GM12801 (cell line): Measurements from ENCODE around the gene RIMS1.

Experiments
- TF ChIP-seq, protein P1 (sequence below): IDR thresholded peaks from one replicate; pipeline ENCODE4 v1.5.1; 2011; ENCODE audit warnings: control low read depth; ENCODE audit not compliant: insufficient read length; ENCODE audit errors: extremely low read depth

The RIMS1 gene

DNA sequence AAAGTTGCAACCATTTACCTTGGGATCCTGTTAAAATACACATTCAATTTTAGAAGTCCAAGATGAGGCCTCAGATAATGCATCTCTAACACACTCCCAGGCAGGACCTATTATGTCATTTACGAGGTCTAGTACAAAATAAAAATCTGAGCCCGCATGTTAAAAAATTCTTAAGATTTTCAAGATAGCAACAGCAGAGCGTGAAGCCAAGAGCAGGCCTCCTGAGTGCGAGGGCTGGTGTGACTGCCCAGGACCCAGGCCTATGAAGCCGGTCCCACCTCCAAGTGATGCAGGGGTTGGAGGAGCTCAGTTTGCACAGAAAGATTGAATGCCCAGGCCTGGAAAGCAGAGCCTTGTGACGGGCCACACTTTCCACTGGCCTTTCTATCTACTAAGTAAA lies 524.4 kb downstream of the RIMS1 start:
- TF ChIP-seq, protein P1, sequence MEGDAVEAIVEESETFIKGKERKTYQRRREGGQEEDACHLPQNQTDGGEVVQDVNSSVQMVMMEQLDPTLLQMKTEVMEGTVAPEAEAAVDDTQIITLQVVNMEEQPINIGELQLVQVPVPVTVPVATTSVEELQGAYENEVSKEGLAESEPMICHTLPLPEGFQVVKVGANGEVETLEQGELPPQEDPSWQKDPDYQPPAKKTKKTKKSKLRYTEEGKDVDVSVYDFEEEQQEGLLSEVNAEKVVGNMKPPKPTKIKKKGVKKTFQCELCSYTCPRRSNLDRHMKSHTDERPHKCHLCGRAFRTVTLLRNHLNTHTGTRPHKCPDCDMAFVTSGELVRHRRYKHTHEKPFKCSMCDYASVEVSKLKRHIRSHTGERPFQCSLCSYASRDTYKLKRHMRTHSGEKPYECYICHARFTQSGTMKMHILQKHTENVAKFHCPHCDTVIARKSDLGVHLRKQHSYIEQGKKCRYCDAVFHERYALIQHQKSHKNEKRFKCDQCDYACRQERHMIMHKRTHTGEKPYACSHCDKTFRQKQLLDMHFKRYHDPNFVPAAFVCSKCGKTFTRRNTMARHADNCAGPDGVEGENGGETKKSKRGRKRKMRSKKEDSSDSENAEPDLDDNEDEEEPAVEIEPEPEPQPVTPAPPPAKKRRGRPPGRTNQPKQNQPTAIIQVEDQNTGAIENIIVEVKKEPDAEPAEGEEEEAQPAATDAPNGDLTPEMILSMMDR, result no peak

DNA sequence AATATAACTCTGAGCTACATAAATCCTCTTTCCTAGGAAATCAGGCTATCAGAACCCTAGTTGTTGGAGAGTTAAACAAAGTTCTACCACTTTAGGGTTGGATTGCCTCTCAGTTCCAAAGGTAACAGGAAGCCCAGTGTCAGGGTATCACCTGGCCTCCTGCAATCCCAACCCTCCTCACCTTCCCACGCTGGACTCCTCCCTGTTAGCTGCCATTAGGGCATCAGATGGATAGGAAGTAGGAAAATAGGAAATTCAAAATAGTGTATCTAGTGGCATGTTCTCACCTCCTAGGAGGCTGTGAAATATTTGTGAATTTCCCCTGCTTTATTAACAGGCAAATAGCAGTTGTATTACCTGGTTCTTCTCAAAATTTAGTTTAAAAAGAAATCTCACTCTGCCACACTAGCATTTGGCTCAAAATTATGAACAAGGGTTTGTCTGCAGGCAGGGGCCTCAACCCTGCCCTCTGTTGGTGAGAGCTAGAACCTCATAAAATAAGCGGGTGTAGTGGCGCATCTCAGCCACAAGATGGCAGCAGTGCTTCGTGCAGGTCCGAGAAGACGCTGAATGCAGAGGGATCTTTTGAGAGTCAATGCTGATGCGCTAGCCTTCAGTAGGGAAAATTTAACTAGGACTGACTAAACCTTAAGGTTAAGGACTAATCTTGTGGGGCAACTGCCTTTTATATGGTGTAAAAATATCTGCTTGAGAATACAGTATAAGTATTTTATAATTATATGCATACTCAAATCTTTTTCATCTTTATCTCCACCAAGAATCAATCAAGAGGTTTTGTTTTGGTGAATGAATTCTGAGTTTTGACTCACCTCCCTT lies 525.7 kb downstream of the RIMS1 start:
- TF ChIP-seq, protein P1, result peak; percentile 99

DNA sequence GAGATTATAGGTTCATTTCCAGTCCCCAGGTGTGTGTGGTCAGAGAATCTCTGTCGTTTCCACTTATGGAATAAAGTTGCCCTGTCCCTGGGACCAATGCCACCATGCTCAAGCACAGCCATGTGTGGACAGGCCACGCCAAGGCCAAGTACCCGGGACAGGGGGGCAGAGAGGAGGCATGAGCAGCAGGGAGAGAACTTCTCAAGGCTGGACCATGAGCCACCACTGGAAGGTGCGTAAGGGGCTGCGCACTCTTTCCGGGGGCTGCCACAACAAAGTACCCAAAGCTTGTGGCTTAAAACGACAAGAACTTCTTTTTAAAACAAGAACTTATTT lies 526.3 kb downstream of the RIMS1 start:
- TF ChIP-seq, protein P1, result no peak

DNA sequence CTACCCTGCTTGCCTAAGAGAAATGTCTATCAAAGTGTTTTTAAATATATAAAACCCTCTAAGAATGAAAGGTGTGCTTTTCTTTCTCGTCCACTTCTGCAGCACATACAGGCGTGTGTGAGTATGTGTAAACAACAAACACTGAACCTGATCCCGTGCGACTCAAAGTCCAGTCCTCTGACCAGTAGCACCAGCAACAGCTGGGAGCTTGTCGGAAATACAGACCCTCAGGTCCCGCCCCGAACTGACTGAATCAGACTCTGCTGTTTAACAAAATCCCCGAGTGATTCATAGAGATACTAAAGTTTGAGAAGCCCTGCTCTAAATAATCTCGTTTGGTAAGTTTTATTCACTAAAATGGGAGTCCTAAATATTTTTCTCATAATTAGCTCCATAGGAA lies 527.5 kb downstream of the RIMS1 start:
- TF ChIP-seq, protein P1, result no peak

DNA sequence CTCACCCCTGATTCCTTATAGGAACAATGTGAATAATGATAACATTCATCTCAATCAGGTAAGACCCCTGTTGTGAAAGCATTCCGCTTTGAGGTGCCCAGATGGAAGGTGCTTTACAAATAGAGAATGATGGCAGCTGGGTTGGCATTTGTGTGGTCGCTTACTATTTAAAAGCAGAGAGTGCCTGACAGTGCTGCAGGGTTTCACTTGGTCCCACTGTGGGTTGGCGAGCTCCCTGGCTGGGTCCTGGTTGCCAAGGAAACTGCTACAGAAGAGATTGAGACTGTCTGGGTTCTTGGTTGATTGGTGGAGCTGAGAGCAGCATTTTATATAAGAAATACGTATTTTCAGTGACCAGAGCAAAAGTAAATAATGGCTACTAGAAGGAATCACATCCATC lies 528.3 kb downstream of the RIMS1 start:
- TF ChIP-seq, protein P1, result no peak

DNA sequence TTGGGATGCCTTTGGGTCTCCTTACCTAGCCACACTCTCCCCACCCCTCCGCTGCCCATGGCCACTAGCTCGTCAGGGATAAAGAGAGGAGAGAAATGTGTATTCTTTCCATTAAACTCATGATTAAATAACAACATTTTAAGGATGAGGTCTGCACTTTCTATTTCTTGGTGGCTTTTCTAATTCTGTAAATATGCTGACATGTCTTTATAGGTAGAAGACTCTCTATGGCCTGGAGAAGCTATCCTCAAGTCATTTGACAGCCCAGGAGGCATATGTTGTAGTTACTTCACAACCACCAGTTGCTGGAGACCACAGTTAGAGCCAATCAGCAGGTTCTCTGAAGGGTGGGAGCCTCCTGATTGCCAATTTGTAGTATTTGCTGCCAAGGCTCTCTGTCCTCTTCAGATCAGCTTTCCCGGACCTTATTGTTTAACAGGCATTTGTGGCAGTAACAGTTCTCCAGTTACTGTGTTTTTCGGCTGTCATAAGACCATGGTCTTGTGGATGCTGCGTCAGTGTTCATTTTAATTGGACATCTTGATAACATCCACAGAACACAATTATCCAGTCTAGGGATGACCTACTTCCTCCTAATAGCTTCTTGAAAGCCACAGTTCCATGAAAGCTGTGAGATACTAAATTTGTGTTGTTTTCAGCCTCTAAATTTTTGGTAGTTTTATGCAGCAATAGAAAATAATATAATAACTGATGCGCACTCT lies 530.6 kb downstream of the RIMS1 start:
- TF ChIP-seq, protein P1, result no peak

DNA sequence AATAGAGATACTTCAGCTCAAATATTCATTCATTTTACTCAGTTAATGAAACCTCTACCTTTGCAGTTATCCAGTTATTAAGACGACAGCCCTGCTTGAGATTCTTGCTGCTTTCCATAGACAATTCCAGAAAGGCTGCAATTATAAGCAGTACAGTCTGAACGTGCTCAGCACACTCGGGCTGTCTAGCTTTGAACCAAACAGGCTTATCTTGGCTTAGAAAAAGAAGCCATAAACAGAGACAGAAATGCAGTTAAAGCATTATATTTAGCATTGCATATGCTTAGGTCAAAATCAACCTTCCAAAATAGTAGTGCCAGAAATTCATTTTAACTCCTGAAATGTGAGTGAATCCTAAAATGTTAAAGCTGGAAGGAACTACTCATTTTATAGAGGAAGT lies 531.4 kb downstream of the RIMS1 start:
- TF ChIP-seq, protein P1, result no peak
